SK-N-SH treated with all-trans-retinoic acid at 6 μM for 48 hours (cell line): ENCODE results near the gene STAM.

Experiments used
- CREB5 ChIP-seq: fragments of 250-450 bp; sonication (Bioruptor Pico); IDR thresholded peaks from 2 replicates; pipeline ENCODE4 v1.5.1; 2020; ENCODE audit warnings: low read depth, mild to moderate bottlenecking, moderate library complexity
- OSR1 ChIP-seq: fragments of 250-450 bp; sonication (Bioruptor Pico); IDR thresholded peaks from 2 replicates; pipeline ENCODE4 v1.8.0; 2022; ENCODE audit warnings: moderate library complexity, mild to moderate bottlenecking, inconsistent platforms
- RARB ChIP-seq: fragments of 250-450 bp; sonication (Bioruptor Pico); IDR thresholded peaks from 2 replicates; pipeline ENCODE4 v1.8.0; 2021; ENCODE audit warnings: mild to moderate bottlenecking, moderate library complexity
- SNAI2 ChIP-seq: fragments of 250-450 bp; sonication (Bioruptor Pico); IDR thresholded peaks from 2 replicates; pipeline ENCODE4 v1.5.0; 2020; ENCODE audit warnings: mild to moderate bottlenecking, moderate library complexity

GRCh38 chr10:17737027-17737965 is 93.3 kb downstream of the STAM start:
- TF ChIP-seq OSR1 (CRISPR knock-in tag), result no peak
- TF ChIP-seq SNAI2 (CRISPR knock-in tag), result no peak
- no peak for TF ChIP-seq RARB (CRISPR knock-in tag)
- no peak for TF ChIP-seq CREB5 (CRISPR knock-in tag)
